HG03460 (cell line): ENCODE measurements around the gene HOXA11.

Experiments
- ATAC-seq: cut with Tn5 transposase; IDR thresholded peaks from one replicate; pipeline ENCODE4 v1.9.1; 2021; ENCODE audit not compliant: unreplicated experiment

The HOXA11 gene

GRCh38 chr7:27171325-27171636, 13.8 kb downstream of the HOXA11 start:
- no peak for ATAC-seq

DNA sequence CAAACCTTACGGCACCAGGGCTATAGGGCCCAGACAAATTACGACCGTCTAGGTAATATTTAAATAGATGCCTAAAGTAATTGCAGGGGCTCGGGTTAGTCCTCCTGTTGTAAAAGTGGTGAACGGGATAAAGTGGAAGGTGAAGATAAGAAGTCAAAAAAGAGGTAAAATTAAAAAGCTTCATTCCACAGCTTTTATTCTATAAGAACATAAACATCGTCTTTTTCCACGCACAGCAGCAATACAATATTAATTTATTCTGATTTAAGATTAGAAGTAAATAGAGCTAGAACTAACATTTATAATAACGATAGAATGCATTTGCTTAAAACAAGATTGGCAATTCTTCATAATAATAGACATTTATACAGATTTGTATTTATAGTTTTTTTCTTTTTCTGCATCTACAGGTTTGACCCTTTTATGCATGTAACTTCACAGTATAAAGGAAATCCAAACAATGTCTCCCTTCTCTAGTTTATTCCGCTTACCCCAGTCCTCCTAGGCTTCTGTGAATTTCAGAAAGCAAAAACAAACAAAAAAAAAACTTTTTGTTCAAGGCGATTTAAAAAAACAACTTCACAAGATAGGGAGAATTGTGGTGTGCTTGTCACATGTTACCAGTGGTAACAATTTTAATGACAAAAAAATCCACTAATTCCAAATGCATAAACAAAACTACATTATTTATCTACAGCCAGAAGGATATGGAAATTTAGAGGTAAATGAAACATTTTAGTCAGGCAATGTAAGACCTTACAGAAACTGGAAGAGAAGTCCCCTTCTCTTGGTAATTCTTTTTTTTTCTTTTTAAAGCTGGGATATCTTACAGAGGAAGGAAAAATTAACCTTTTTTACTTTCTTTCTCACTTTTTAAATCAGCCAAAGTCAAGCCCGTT, 14.4 kb downstream of the HOXA11 start:
- no peak for ATAC-seq

DNA sequence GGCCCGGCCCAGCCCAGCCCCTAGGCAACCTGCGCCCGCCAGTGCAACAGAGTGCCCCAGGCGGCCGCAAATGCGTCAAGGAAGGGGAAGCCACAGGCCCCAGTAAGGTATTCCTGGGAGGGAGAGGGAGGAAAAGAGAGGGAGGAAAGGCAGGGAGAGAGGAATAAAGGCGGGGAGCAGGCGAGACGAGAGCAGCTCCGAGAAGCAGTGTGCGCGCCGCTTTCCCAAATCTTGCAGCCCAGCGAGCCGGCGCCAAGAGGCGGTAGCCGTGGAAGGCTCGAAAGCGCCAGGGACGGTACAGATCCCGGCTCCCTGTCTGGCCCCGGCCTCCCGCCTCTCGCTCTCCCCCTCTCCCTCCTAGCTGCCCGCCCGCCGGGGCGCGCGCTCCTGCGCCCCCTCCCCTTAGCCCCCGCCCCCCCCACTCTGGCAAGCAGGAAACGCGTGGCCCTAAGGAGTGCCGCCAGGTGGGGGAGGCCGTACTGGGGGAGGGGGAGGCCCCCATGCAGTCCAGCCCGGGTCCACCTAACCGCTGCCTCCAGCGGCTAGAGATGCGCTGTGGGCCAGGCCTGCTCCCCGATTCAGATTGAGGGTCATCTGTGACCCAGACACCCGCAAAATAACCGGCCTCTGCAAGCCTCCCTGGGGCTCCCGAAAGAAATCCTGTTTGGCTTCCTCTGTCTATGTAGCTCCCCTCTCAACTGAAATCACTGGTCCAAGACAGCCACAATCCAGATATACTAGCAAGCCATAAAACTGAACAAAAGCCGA, 15.2 kb downstream of the HOXA11 start:
- ATAC-seq, result no peak

GRCh38 chr7:27168265-27168947, 16.6 kb downstream of the HOXA11 start:
- ATAC-seq, result no peak

DNA sequence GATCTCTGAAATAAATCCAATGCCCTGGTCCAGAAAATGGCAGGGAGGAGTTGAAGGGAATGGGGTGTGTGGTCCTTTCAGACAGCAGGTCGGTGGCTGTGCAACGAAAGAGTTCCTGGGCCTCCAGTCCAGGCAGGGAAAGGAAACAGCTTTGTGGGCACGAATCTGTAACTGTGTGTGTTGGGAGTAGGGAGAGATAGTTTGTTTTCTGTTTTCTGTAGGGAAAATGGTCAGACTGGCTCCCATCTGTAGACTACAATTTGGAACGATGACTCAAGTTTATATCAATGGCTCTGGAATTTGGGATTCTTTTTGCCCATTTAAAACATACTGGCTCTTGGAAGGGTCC, 17.1 kb downstream of the HOXA11 start:
- no peak for ATAC-seq

- ATAC-seq, result no peak
These were observed 18.2 kb downstream of the HOXA11 start for GRCh38 chr7:27166531-27167505.

DNA sequence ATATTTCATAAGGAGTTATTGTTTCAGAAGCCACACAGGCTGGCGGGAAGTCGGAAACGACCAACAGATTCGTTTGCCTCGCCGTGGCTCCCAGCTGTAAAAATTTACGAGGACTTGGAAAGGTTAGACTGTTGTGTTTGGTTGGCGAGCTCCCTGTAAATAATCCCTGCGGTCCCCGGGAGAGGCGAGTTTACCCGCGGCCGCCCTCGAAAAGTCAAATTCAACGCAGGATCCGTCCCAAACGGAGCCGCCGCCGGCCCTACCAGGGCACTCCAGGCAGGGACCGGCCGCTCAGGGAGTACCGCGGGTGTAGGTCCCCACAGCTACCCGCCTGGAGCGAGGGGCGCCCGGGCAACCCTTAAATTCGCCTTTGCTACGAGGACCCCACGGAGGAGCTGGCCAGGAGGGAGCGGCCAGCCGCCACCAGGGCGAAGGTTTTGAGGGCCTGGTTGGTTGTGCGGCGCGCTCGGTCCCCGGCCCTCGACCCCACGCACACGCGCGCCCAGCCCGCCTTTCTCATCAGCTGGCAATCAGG, 19.0 kb downstream of the HOXA11 start:
- ATAC-seq, result no peak

DNA sequence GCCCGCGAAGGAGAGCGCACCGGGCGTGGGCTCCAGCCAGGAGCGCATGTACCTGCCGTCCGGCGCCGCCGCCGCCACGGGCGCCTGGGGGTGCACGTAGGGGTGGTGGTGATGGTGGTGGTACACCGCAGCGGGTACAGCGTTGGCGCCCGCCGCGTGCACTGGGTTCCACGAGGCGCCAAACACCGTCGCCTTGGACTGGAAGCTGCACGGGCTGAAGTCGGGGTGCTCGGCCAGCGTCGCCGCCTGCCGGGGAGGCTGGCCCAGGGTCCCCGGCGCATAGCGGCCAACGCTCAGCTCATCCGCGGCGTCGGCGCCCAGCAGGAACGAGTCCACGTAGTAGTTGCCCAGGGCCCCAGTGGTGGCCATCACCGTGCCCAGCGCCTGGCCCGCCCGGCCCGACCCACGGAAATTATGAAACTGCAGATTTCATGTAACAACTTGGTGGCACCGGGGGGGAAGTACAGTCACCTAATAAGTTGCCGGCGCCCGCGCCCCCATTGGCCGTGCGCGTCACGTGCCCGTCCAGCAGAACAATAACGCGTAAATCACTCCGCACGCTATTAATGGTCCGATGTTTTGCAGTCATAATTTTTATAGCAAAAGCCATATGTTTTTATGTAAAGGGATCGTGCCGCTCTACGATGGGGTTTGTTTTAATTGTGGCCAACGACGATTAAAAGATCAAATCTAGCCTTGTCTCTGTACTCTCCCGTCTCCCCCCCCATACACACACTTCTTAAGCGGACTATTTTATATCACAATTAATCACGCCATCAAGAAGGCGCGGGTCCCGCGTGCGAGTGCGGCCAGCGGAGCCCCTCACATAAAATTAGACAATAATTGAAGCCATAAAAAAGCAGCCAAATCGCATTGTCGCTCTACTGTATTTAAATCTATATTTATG, 19.7 kb downstream of the HOXA11 start, which contains the start of gene HOXA9:
Gene HOXA9, minus strand, starts transcription at position 449 of the 907 bp plus-strand sequence. Its CDS starts 80 bp downstream, at position 369.
- ATAC-seq, result no peak

DNA sequence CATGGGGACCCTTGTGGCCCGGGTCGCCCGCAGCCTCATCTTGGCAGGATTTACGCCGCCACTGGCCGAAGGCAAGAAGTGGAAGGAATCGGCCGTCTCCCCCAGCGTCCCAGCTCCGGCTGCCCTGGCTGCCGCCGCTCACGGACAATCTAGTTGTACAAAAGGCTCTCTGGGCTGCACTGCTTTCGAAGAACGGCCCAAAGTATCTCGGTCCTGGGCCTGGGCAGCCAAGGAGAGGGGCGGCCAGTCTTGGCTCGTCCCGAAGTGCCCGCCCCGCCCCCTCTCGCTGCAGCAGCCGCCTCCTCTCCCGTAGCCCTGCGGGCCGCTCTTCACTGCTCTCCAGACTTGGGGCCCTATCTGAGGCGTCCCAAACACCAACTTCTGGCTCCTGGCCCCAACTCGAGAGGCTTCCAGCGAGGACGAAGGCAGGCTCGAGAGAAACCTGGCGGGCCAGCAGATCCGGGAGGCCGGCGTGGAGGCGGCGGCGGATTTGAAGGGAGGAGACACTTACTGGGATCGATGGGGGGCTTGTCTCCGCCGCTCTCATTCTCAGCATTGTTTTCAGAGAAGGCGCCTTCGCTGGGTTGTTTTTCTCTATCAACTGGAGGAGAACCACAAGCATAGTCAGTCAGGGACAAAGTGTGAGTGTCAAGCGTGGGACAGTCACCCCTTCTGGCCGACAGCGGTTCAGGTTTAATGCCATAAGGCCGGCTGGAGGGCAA, 20.5 kb downstream of the HOXA11 start:
- no peak for ATAC-seq

GRCh38 chr7:27164045-27164366, 21.0 kb downstream of the HOXA11 start:
- ATAC-seq, result no peak

- ATAC-seq, result no peak
These were observed 21.6 kb downstream of the HOXA11 start for GRCh38 chr7:27163288-27164044.

- ATAC-seq, result no peak
These were observed 22.3 kb downstream of the HOXA11 start for GRCh38 chr7:27162561-27163287.

- ATAC-seq, result no peak
These were observed 23.1 kb downstream of the HOXA11 start for GRCh38 chr7:27161721-27162560.

GRCh38 chr7:27161214-27161720, 23.8 kb downstream of the HOXA11 start:
- ATAC-seq, result no peak

DNA sequence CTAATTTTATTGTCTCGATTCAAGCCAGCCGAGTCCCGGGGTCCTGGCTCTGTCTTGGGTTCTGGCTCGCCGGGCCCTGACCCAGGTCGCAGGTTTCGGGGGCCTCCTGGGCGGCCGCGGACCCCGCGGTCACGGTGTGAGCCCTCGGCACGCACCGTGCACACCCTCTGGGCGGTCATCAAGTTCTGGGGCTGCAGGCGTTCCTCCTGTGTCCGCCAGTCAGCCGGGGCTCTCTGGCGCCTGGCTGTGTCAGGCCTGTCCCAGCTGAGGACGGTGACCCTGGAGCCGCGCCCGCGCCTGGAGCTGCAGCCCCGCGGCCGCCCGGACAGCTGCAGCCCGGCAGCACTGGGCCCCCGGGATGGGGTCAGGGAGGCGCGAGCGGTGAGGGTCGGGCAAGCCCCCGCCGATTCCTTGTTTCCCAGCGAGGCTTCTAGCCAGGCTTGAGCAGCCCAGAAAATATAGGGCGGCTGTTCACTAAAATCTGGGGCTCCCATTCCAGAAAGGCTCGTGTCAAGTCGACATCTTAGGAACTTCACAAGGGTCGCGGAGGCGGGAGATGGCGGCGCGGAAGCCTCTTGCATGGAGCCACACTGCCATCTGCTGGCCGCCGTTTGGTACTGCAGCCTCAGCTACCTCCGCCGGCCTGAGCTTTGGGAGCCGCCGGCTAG, 24.4 kb downstream of the HOXA11 start:
- ATAC-seq, result no peak

- no peak for ATAC-seq
These were observed 24.9 kb downstream of the HOXA11 start for GRCh38 chr7:27160145-27160545.
